ENCODE results near the gene XIRP2. TPM values are rescaled to one million over a fixed set of nuclear protein-coding genes. Genes with fewer than 3 reads are reported as not detected.
"Not testable (repeated sequence)": the region's sequence is repeated elsewhere in the genome, so short reads cannot be mapped to it uniquely, and the experiment has no call there.

XIRP2 gene
- total and polyA plus RNA-seq, 10 of the 15 experiments (the other 5 are each of a cell fraction or from before 2014, with no cell fraction given): 0.03 TPM; not detected in 9

DNA sequence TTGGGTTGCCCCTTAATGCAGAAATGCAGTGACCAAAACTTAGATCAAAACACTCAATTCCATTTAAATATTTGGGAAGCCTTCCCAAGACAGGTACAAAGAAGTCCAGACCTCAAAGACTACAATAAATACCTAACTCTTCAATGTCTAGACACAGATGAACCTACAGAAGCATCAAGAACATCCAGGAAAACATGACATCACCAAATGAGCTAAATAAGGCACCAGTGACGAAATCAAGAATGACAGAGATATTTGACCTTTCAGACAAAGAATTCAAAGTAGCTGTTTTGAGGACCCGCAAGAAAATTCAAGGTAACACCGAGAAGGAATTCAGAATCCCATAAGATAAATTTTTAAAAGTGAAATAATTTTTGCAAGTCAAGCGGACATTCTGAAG is 140.2 kb downstream of the XIRP2 start:
- in situ Hi-C loops (cut with MboI) (no loop called here), intact Hi-C loops (cut with micrococcal nuclease; ENCODE audit: unreplicated experiment) (no loop called here)
- BruUV-seq (replicated peaks): no TSS peak
- Histone ChIP-seq H3K27me3 (replicated peaks in 1 of 2; ENCODE audit: control insufficient read depth in 2 of 2, insufficient read depth in 2 of 2, low read length in 1 of 2) (no peaks in the 10 kb centered on the region), H3K79me2 (ENCODE audit: control insufficient read depth, insufficient read depth, low read length) (no peaks in the 10 kb centered on the region), H3K36me3 (ENCODE audit: control insufficient read depth in 2 of 2, insufficient read depth in 2 of 2, low read length in 1 of 2) (no peaks in the 10 kb centered on the region), H3K4me2 (ENCODE audit: control insufficient read depth, insufficient read depth) (no peak overlapping the region), H3K9me3 (replicated peaks; ENCODE audit: control insufficient read depth, insufficient read depth, low read length) (no peaks in the 10 kb centered on the region), H3K27ac (ENCODE audit: control insufficient read depth, insufficient read depth) (no peak overlapping the region), H4K20me1 (ENCODE audit: control insufficient read depth, insufficient read depth) (no peaks in the 10 kb centered on the region), H3K4me3 (no peak overlapping the region), H3K4me1 (ENCODE audit: control insufficient read depth, insufficient read depth, low read length) (no peaks in the 10 kb centered on the region), H3K9ac (ENCODE audit: control insufficient read depth, insufficient read depth, low read length) (no peak overlapping the region), H2AFZ (ENCODE audit: control insufficient read depth, low read depth, low read length) (no peak overlapping the region)
- TF ChIP-seq, protein P1, sequence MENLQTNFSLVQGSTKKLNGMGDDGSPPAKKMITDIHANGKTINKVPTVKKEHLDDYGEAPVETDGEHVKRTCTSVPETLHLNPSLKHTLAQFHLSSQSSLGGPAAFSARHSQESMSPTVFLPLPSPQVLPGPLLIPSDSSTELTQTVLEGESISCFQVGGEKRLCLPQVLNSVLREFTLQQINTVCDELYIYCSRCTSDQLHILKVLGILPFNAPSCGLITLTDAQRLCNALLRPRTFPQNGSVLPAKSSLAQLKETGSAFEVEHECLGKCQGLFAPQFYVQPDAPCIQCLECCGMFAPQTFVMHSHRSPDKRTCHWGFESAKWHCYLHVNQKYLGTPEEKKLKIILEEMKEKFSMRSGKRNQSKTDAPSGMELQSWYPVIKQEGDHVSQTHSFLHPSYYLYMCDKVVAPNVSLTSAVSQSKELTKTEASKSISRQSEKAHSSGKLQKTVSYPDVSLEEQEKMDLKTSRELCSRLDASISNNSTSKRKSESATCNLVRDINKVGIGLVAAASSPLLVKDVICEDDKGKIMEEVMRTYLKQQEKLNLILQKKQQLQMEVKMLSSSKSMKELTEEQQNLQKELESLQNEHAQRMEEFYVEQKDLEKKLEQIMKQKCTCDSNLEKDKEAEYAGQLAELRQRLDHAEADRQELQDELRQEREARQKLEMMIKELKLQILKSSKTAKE (IDR thresholded peaks at IDR 0.05; ENCODE audit: low read depth, poor library complexity, severe bottlenecking): no peak
- TF ChIP-seq KDM1A (IDR thresholded peaks at IDR 0.05; ENCODE audit: borderline replicate concordance) (no peak), ETV6 (conservative IDR thresholded peaks at IDR 0.05 in 1 of 2, IDR thresholded peaks at IDR 0.05 in 1 of 2; ENCODE audit: borderline replicate concordance in 1 of 2, low read depth in 1 of 2) (no peak), SUPT20H (IDR thresholded peaks at IDR 0.05; ENCODE audit: borderline replicate concordance, control insufficient read depth, low read depth, low read length) (no peak), NR2C2 (IDR thresholded peaks at IDR 0.05; ENCODE audit: borderline replicate concordance, control insufficient read depth, insufficient read length, low read depth) (no peak), ZNF207 (IDR thresholded peaks at IDR 0.05; ENCODE audit: borderline replicate concordance) (no peak)
- ChIA-PET POLR2A (no interaction called here), RAD21 (ENCODE audit: unreplicated experiment) (no interaction called here), SMC1A (ENCODE audit: uncharacterized antibody, unreplicated experiment) (no interaction called here), CTCF (no interaction called here)
- WGBS (ENCODE audit: insufficient coverage, insufficient replicate concordance, low lambda C conversion rate, missing lambda C conversion rate): 10% methylated on average over 4 of the region's 4 CpGs
- ATAC-seq (no peak), DNase-seq (ENCODE audit: low read depth, low spot score) (no peak), FAIRE-seq (no peak)

DNA sequence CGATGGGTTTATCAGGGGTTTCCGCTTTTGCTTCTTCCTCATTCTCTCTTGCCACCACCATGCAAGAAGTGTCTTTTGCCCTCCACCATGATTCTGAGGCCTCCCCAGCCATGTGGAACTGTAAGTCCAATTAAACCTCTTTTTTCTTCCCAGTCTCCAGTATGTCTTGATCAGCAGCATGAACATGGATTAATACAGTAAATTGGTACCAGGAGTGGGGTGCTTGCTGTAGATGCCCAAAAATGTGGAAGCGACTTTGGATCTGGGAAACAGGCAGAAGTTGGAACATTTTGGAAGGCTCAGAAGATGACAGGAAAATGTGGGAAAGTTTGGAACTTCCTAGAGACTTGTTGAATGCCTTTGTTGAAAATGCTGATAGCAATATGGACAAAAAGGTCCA is 146.7 kb downstream of the XIRP2 start:
- ATAC-seq; POLR2A ChIA-PET; BruUV-seq (replicated peaks); H3K9me3 ChIP-seq (replicated peaks; ENCODE audit: control insufficient read depth, insufficient read depth, low read length); SMC1A ChIA-PET (ENCODE audit: uncharacterized antibody, unreplicated experiment); intact Hi-C loops (cut with micrococcal nuclease; ENCODE audit: unreplicated experiment); H3K4me3 ChIP-seq; H2AFZ ChIP-seq (ENCODE audit: control insufficient read depth, low read depth, low read length); H3K9ac ChIP-seq (ENCODE audit: control insufficient read depth, insufficient read depth, low read length); DNase-seq (ENCODE audit: low read depth, low spot score); H3K36me3 ChIP-seq (ENCODE audit: control insufficient read depth in 2 of 2, insufficient read depth in 2 of 2, low read length in 1 of 2); in situ Hi-C loops (cut with MboI); H3K4me2 ChIP-seq (ENCODE audit: control insufficient read depth, insufficient read depth); H3K27ac ChIP-seq (ENCODE audit: control insufficient read depth, insufficient read depth); RAD21 ChIA-PET (ENCODE audit: unreplicated experiment); FAIRE-seq; H3K27me3 ChIP-seq (replicated peaks in 1 of 2; ENCODE audit: control insufficient read depth in 2 of 2, insufficient read depth in 2 of 2, low read length in 1 of 2); CTCF ChIA-PET; H4K20me1 ChIP-seq (ENCODE audit: control insufficient read depth, insufficient read depth); H3K4me1 ChIP-seq (ENCODE audit: control insufficient read depth, insufficient read depth, low read length); H3K79me2 ChIP-seq (ENCODE audit: control insufficient read depth, insufficient read depth, low read length): not testable (repeated sequence)
- WGBS (ENCODE audit: insufficient coverage, insufficient replicate concordance, low lambda C conversion rate, missing lambda C conversion rate): 29% methylated on average over 3 of the region's 3 CpGs
